Measurements from ENCODE around the gene KRTAP4-8.
"Not testable (repeated sequence)": the region's sequence is repeated elsewhere in the genome, so short reads cannot be mapped to it uniquely, and the experiment has no call there.

Gene KRTAP4-8

GRCh38 chr17:41082626-41083025 lies 15.3 kb downstream of the KRTAP4-8 start:
- no peak for DNase-seq
- TF ChIP-seq GATA1 (IDR thresholded peaks at IDR 0.05; ENCODE audit: low read depth, low read length) (no peak), POLR2A (IDR thresholded peaks at IDR 0.05; ENCODE audit: low read length) (no peak)

GRCh38 chr17:41076788-41077187 lies 21.2 kb downstream of the KRTAP4-8 start:
- TF ChIP-seq GATA1 (IDR thresholded peaks at IDR 0.05; ENCODE audit: low read depth, low read length) (no peak), POLR2A (IDR thresholded peaks at IDR 0.05; ENCODE audit: low read length) (no peak)
- no peak for DNase-seq

- TF ChIP-seq GATA1 (IDR thresholded peaks at IDR 0.05; ENCODE audit: low read depth, low read length) (no peak), POLR2A (IDR thresholded peaks at IDR 0.05; ENCODE audit: low read length) (no peak)
- DNase-seq: no peak
Observed at GRCh38 chr17:41073676-41074075, 24.3 kb downstream of the KRTAP4-8 start.

GRCh38 chr17:41071606-41072360 lies 26.2 kb downstream of the KRTAP4-8 start:
- no peak for TF ChIP-seq GATA1 (IDR thresholded peaks at IDR 0.05; ENCODE audit: low read depth, low read length)
- TF ChIP-seq POLR2A (IDR thresholded peaks at IDR 0.05; ENCODE audit: low read length): no peak
- no peak for DNase-seq

GRCh38 chr17:41069031-41069430 lies 28.9 kb downstream of the KRTAP4-8 start:
- DNase-seq: no peak
- TF ChIP-seq GATA1 (IDR thresholded peaks at IDR 0.05; ENCODE audit: low read depth, low read length): no peak
- TF ChIP-seq POLR2A (IDR thresholded peaks at IDR 0.05; ENCODE audit: low read length): no peak

- TF ChIP-seq GATA1 (IDR thresholded peaks at IDR 0.05; ENCODE audit: low read depth, low read length) (no peak), POLR2A (IDR thresholded peaks at IDR 0.05; ENCODE audit: low read length) (no peak)
- no peak for DNase-seq
Observed at GRCh38 chr17:41067281-41067680, 30.7 kb downstream of the KRTAP4-8 start.

- DNase-seq: peak in 1 of 2 experiments; percentile 25
- TF ChIP-seq POLR2A (IDR thresholded peaks at IDR 0.05; ENCODE audit: low read length): no peak
- TF ChIP-seq GATA1 (IDR thresholded peaks at IDR 0.05; ENCODE audit: low read depth, low read length): no peak
Observed at GRCh38 chr17:41065829-41066624, 31.9 kb downstream of the KRTAP4-8 start, which contains the start of gene KRTAP2-4. Gene KRTAP2-4 (minus strand): TSS chr17:41065879. CDS start chr17:41065845, 34 bp downstream.

- DNase-seq: not testable (repeated sequence)
Observed at GRCh38 chr17:41065016-41065689, 32.8 kb downstream of the KRTAP4-8 start.

GRCh38 chr17:41064301-41064700 lies 33.6 kb downstream of the KRTAP4-8 start:
- no peak for TF ChIP-seq POLR2A (IDR thresholded peaks at IDR 0.05; ENCODE audit: low read length)
- no peak for TF ChIP-seq GATA1 (IDR thresholded peaks at IDR 0.05; ENCODE audit: low read depth, low read length)
- DNase-seq: no peak

GRCh38 chr17:41063449-41063848 lies 34.5 kb downstream of the KRTAP4-8 start:
- no peak for DNase-seq
- TF ChIP-seq GATA1 (IDR thresholded peaks at IDR 0.05; ENCODE audit: low read depth, low read length) (no peak), POLR2A (IDR thresholded peaks at IDR 0.05; ENCODE audit: low read length) (no peak)

GRCh38 chr17:41061964-41062363 lies 36.0 kb downstream of the KRTAP4-8 start:
- no peak for TF ChIP-seq GATA1 (IDR thresholded peaks at IDR 0.05; ENCODE audit: low read depth, low read length)
- no peak for TF ChIP-seq POLR2A (IDR thresholded peaks at IDR 0.05; ENCODE audit: low read length)
- DNase-seq: no peak

- DNase-seq: no peak
- TF ChIP-seq GATA1 (IDR thresholded peaks at IDR 0.05; ENCODE audit: low read depth, low read length): no peak
- TF ChIP-seq POLR2A (IDR thresholded peaks at IDR 0.05; ENCODE audit: low read length): no peak
Observed at GRCh38 chr17:41060052-41060604, 37.8 kb downstream of the KRTAP4-8 start, which contains the start of gene KRTAP2-3. Gene KRTAP2-3 (minus strand): TSS chr17:41060114. CDS start chr17:41060050, 64 bp downstream.

GRCh38 chr17:41059276-41060051 lies 38.5 kb downstream of the KRTAP4-8 start:
- not testable (repeated sequence) for DNase-seq

All from erythroblast (primary cell).